Measurements from ENCODE around the gene TSEN54.

Gene TSEN54

DNA sequence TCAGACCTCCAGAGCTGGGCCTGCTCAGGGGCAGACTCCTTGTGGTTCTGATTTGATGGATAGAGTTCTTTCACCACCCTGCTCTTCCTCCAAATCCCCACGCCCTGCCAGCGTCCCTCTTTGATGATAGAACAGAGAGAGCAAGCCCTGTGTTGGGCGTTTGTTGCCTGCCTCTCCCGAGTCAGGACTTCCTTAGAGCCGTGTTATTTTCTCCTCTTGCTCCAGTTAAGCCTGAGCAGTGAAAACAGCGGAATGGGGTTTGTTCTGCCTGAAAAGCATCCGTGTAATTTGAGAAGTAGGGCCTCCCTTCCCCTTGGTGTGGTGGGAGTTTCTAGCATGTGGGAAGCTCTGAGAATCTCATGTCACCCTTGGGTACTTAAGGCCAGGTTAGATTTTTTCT lies 37.8 kb upstream of the TSEN54 start:
- in situ Hi-C loops (cut with HindIII; ENCODE audit: low pct_ligation_motif_present, low sequenced_read_pairs) = no loop called here
- H3K27me3 ChIP-seq (replicated peaks) = no peaks in the 10 kb centered on the region
- TF ChIP-seq, protein P1, sequence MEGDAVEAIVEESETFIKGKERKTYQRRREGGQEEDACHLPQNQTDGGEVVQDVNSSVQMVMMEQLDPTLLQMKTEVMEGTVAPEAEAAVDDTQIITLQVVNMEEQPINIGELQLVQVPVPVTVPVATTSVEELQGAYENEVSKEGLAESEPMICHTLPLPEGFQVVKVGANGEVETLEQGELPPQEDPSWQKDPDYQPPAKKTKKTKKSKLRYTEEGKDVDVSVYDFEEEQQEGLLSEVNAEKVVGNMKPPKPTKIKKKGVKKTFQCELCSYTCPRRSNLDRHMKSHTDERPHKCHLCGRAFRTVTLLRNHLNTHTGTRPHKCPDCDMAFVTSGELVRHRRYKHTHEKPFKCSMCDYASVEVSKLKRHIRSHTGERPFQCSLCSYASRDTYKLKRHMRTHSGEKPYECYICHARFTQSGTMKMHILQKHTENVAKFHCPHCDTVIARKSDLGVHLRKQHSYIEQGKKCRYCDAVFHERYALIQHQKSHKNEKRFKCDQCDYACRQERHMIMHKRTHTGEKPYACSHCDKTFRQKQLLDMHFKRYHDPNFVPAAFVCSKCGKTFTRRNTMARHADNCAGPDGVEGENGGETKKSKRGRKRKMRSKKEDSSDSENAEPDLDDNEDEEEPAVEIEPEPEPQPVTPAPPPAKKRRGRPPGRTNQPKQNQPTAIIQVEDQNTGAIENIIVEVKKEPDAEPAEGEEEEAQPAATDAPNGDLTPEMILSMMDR (IDR thresholded peaks at IDR 0.05; ENCODE audit: low read depth, low read length, missing control alignments) = no peak
- DNase-seq = no peak
- H3K4me3 ChIP-seq (ENCODE audit: low read depth, low read length) = no peak overlapping the region
- no peaks in the 10 kb centered on the region for H3K36me3 ChIP-seq (replicated peaks)
- H3K27ac ChIP-seq = no peak overlapping the region

DNA sequence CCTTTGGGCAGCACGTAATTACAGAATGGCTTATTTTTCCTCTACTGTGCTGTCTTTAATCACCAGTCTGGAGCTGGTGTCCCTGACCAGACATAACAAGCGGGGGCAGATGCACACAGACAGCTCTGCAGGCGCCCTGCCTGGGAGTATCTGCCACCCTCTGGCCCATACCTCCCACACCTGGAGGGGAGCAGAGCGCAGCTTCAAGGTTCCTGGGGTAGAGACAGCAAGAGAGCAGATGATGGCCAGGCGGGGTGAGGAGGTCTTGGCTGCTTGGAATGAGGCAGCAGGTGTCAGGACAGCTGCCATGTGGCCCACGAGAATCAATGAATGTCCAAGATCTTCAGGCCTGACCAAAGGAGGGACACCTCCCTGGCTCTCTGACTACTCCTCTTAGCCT lies 36.0 kb upstream of the TSEN54 start:
- H3K27ac ChIP-seq = no peak overlapping the region
- H3K27me3 ChIP-seq (replicated peaks) = no peaks in the 10 kb centered on the region
- in situ Hi-C loops (cut with HindIII; ENCODE audit: low pct_ligation_motif_present, low sequenced_read_pairs) = no loop called here
- no peak for DNase-seq
- H3K4me3 ChIP-seq (ENCODE audit: low read depth, low read length) = no peak overlapping the region
- TF ChIP-seq, protein P1 (IDR thresholded peaks at IDR 0.05; ENCODE audit: low read depth, low read length, missing control alignments) = no peak
- H3K36me3 ChIP-seq (replicated peaks) = no peaks in the 10 kb centered on the region

DNA sequence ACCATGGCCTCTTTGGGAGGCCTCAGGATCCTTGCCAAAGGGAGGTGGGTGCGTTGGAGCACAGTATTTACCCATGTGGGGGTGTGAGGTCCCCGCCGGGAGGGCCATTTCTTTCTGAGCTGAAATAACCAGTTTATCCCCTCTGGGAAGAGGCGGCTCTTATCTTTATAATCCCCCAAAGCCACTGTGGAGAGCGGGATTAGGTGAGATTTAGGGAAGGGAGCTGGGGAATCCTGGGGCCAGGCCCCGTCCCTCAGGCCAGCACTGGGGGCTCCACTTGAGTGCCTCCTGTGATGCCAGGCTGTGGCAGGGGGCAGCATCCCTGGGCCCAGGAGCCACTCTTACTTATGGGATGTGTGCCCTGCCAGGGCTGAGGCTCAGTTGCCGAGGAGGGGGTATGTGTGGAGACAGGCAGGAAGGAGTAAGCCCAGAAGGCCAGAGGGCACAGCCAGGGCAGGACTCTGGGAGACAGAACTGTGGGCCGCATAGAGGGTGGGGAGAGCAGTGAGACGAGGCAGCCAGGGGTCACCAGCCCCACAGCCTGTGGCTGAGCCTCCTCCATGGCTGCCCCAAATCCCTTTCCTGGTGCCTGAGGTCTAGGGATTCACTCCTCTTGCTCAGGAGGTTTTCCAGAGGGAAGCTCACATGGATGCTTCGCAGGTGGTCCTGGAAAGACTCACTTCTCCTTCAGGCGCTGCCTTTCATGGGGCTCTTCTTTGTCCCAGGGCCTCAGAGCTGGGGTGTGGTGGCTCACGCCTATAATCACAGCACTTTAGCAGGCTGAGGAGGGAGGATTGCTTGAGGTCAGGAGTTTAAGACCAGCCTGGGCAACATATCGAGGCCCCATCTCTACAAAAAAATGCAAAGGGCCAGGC lies 34.9 kb upstream of the TSEN54 start:
- in situ Hi-C loops (cut with HindIII; ENCODE audit: low pct_ligation_motif_present, low sequenced_read_pairs) = no loop called here
- DNase-seq = no peak
- Histone ChIP-seq H3K4me3 (ENCODE audit: low read depth, low read length) (no peak overlapping the region), H3K27me3 (replicated peaks) (no peaks in the 10 kb centered on the region), H3K36me3 (replicated peaks) (no peaks in the 10 kb centered on the region), H3K27ac (no peak overlapping the region)
- TF ChIP-seq, protein P1 (IDR thresholded peaks at IDR 0.05; ENCODE audit: low read depth, low read length, missing control alignments) = no peak

DNA sequence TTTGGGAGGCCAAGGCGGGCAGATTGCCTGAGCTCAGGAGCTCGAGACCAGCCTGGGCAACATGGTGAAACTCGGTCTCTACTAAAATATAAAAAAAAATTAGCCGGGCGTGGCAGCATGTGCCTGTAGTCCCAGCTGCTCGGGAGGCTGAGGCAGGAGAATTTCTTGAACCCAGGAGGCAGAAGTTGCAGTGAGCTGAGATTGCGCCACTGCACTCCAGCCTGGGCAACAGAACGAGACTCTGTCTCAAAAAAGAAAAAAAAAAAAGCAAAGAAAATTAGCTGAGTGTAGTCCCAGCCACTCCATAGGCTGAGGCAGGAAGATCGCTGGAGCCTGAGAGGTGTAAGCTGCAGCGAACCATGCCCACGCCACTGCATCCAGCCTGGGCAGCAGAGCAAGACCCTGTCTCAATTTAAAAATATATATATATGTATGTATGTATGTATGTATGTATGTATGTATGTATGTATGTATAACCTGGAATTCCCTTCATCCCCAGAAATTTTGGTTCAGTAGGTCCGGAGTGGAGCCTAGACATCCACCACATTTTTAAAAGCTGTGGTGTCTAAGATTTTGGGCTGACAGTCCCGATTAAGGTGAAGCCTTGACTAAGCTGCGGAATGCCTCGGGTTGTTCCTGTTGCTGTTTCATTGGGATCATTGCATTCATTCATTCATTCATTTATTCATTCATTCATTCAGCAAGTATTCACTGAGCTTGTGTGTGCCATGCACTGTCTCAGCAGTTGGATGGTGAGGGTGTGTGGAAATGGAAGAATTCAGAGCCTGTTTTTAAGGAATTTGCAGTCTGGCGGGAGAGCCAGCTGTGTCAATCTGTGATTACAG lies 34.0 kb upstream of the TSEN54 start:
- no peaks in the 10 kb centered on the region for H3K36me3 ChIP-seq (replicated peaks)
- TF ChIP-seq, protein P1 (IDR thresholded peaks at IDR 0.05; ENCODE audit: low read depth, low read length, missing control alignments) = no peak
- no peak for DNase-seq
- no peaks in the 10 kb centered on the region for H3K27me3 ChIP-seq (replicated peaks)
- no peak overlapping the region for H3K27ac ChIP-seq
- no peak overlapping the region for H3K4me3 ChIP-seq (ENCODE audit: low read depth, low read length)
- in situ Hi-C loops (cut with HindIII; ENCODE audit: low pct_ligation_motif_present, low sequenced_read_pairs) = no loop called here

DNA sequence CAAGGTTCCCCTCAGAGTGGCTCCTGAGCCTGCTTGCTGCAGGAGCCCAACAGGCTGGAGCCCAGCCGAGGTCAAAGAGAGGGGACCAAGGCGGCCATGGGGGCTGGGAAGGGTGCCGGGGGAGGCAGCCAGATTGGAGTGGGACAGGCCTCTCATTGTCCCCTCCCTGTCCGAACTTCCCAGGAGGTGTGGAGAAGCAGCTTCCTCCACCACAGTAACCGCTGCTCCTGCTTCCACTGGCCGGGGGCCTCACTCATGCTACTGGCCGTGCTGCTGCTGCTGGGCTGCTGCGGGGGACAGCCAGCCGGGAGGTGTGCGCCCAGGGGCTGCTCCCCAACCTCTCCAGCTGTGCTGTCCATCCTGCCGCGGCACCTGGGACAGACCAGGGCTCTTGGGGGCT lies 30.6 kb upstream of the TSEN54 start:
- Histone ChIP-seq H3K4me3 (ENCODE audit: low read depth, low read length) (no peak overlapping the region), H3K27me3 (replicated peaks) (no peaks in the 10 kb centered on the region), H3K36me3 (replicated peaks) (no peaks in the 10 kb centered on the region), H3K27ac (no peak overlapping the region)
- TF ChIP-seq, protein P1 (IDR thresholded peaks at IDR 0.05; ENCODE audit: low read depth, low read length, missing control alignments) = no peak
- in situ Hi-C loops (cut with HindIII; ENCODE audit: low pct_ligation_motif_present, low sequenced_read_pairs) = no loop called here
- no peak for DNase-seq
